Measurements from ENCODE around the gene KCNQ1OT1. TPM values are rescaled to one million over a fixed set of nuclear protein-coding genes. Genes with fewer than 3 reads are reported as not detected.

KCNQ1OT1 gene
- total and polyA plus RNA-seq, 4 donors, result 0.05 to 4.9 (median 0.61) TPM

- no peaks in the 10 kb centered on the region for H3K4me1 ChIP-seq (ENCODE audit: control insufficient read depth in 4 of 4, insufficient read depth in 4 of 4, low read length in 3 of 4)
- H3K27me3 ChIP-seq (ENCODE audit: control insufficient read depth in 4 of 4, insufficient read depth in 4 of 4, low read length in 3 of 4), result no peaks in the 10 kb centered on the region
- no peak overlapping the region for H3K27ac ChIP-seq (ENCODE audit: low read depth in 1 of 2, low read length in 2 of 2)
- WGBS, result 94% methylated on average over 32 of the region's 32 CpGs
- no peaks in the 10 kb centered on the region for H3K9me3 ChIP-seq (ENCODE audit: control insufficient read depth in 4 of 4, low read length in 3 of 4)
- TF ChIP-seq JUND (IDR thresholded peaks at IDR 0.05), result no peak
- no peak for TF ChIP-seq REST (IDR thresholded peaks at IDR 0.05)
- no peak for TF ChIP-seq MAX (IDR thresholded peaks at IDR 0.05)
- TF ChIP-seq EGR1 (IDR thresholded peaks at IDR 0.05; ENCODE audit: low read depth in 2 of 2), result no peak
- no peak for TF ChIP-seq ATF3 (IDR thresholded peaks at IDR 0.05)
- no peak for TF ChIP-seq FOXA2 (IDR thresholded peaks at IDR 0.05)
- no peak for TF ChIP-seq HNF4A (conservative IDR thresholded peaks at IDR 0.05)
- no peak overlapping the region for H3K4me3 ChIP-seq (ENCODE audit: low read depth in 1 of 3, low read length in 3 of 3)
- H3K36me3 ChIP-seq (ENCODE audit: control insufficient read depth in 4 of 4, insufficient read depth in 3 of 4, low read depth in 1 of 4, low read length in 3 of 4), result no peaks in the 10 kb centered on the region
- no peak for DNase-seq (ENCODE audit: low spot score)
- H3K9ac ChIP-seq (ENCODE audit: low read depth in 1 of 2, low read length in 2 of 2), result no peak overlapping the region
Observed at GRCh38 chr11:2734181-2735052, 34.6 kb upstream of the KCNQ1OT1 start.

GRCh38 chr11:2732940-2733628 lies 33.3 kb upstream of the KCNQ1OT1 start:
- WGBS, result 89% methylated on average over 12 of the region's 12 CpGs
- Histone ChIP-seq H3K4me3 (ENCODE audit: low read depth in 1 of 3, low read length in 3 of 3) (no peak overlapping the region), H3K27me3 (ENCODE audit: control insufficient read depth in 4 of 4, insufficient read depth in 4 of 4, low read length in 3 of 4) (no peaks in the 10 kb centered on the region), H3K9ac (ENCODE audit: low read depth in 1 of 2, low read length in 2 of 2) (no peak overlapping the region), H3K4me1 (ENCODE audit: control insufficient read depth in 4 of 4, insufficient read depth in 4 of 4, low read length in 3 of 4) (no peaks in the 10 kb centered on the region), H3K9me3 (ENCODE audit: control insufficient read depth in 4 of 4, low read length in 3 of 4) (no peaks in the 10 kb centered on the region), H3K36me3 (ENCODE audit: control insufficient read depth in 4 of 4, insufficient read depth in 3 of 4, low read depth in 1 of 4, low read length in 3 of 4) (no peaks in the 10 kb centered on the region), H3K27ac (ENCODE audit: low read depth in 1 of 2, low read length in 2 of 2) (no peak overlapping the region)
- no peak for DNase-seq (ENCODE audit: low spot score)
- no peak for TF ChIP-seq EGR1 (IDR thresholded peaks at IDR 0.05; ENCODE audit: low read depth in 2 of 2)
- TF ChIP-seq HNF4A (conservative IDR thresholded peaks at IDR 0.05), result no peak
- no peak for TF ChIP-seq FOXA2 (IDR thresholded peaks at IDR 0.05)
- TF ChIP-seq YY1 (IDR thresholded peaks at IDR 0.05), result no peak
- no peak for TF ChIP-seq SP1 (IDR thresholded peaks at IDR 0.05)
- no peak for TF ChIP-seq NR2F2 (IDR thresholded peaks at IDR 0.05)
- TF ChIP-seq CTCF (IDR thresholded peaks at IDR 0.05; ENCODE audit: low read depth, low read length, missing input control), result no peak
- TF ChIP-seq HNF4G (IDR thresholded peaks at IDR 0.05), result no peak
- TF ChIP-seq FOXA1 (IDR thresholded peaks at IDR 0.05), result no peak
- no peak for TF ChIP-seq MAX (IDR thresholded peaks at IDR 0.05)
- no peak for TF ChIP-seq RXRA (IDR thresholded peaks at IDR 0.05)
- no peak for TF ChIP-seq ATF3 (IDR thresholded peaks at IDR 0.05)
- TF ChIP-seq GABPA (IDR thresholded peaks at IDR 0.05 in 1 of 2, conservative IDR thresholded peaks at IDR 0.05 in 1 of 2), result no peak
- TF ChIP-seq ZBTB33 (IDR thresholded peaks at IDR 0.05), result no peak
- no peak for TF ChIP-seq TAF1 (conservative IDR thresholded peaks at IDR 0.05)
- TF ChIP-seq JUND (IDR thresholded peaks at IDR 0.05), result no peak
- TF ChIP-seq REST (IDR thresholded peaks at IDR 0.05), result no peak
